Right lobe of liver (tissue), 4 donors: ENCODE measurements around the gene EFNA5.

Experiments used
- POLR2A ChIP-seq: fragments of 450-650 bp; IDR thresholded peaks from one replicate; pipeline ENCODE4 v1.6.1; 2017; ENCODE audit warnings: antibody characterized with exemption, mild to moderate bottlenecking
- TF ChIP-seq, protein P1 (sequence below), 4 donors: fragments of 200-600 bp in 3 of 4; fragments of 450-650 bp in 1 of 4; IDR thresholded peaks; one replicate each; pipeline versions ENCODE4 v1.5.1 to v1.8.0; 2016 to 2022; ENCODE audit warnings: antibody characterized with exemption in 4 of 4, mild to moderate bottlenecking in 2 of 4
- donor health status: DM: no; HTN: no; CAD: no.
- donor health status: DM: no; HTN: no; CAD: no.
- donor health status: DM: no; HTN: yes; CAD: no.

DNA sequence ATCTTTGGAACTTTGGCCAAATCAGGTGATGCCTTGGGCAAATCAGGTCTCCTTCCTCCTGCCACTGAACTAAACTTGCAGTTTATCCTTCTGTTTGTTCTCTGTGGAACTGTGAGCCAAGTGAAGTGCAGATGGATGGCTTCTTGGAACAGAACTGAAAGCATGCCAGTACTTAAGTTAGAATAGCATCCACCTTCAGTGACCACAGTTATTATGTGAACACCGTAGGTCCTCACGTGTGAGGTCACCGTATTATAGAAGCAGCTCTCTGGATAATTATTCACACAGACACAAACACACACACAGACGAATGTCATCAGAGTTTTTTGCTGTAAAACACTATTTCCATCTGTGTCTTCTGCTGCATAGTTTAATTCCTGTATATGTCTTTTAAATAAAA is 162.6 kb downstream of the EFNA5 start:
- no peak for TF ChIP-seq POLR2A
- TF ChIP-seq, protein P1, sequence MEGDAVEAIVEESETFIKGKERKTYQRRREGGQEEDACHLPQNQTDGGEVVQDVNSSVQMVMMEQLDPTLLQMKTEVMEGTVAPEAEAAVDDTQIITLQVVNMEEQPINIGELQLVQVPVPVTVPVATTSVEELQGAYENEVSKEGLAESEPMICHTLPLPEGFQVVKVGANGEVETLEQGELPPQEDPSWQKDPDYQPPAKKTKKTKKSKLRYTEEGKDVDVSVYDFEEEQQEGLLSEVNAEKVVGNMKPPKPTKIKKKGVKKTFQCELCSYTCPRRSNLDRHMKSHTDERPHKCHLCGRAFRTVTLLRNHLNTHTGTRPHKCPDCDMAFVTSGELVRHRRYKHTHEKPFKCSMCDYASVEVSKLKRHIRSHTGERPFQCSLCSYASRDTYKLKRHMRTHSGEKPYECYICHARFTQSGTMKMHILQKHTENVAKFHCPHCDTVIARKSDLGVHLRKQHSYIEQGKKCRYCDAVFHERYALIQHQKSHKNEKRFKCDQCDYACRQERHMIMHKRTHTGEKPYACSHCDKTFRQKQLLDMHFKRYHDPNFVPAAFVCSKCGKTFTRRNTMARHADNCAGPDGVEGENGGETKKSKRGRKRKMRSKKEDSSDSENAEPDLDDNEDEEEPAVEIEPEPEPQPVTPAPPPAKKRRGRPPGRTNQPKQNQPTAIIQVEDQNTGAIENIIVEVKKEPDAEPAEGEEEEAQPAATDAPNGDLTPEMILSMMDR (IDR thresholded peaks at IDR 0.05): no peak
